ENCODE data around the gene ZFYVE28. TPM values are rescaled to one million over a fixed set of nuclear protein-coding genes. Genes with fewer than 3 reads are reported as not detected.
A peak's percentile ranks its signal among the peaks of the same experiment; 100 is the strongest.

Gene ZFYVE28
- total and polyA plus RNA-seq, 2 donors (not counting 1 experiment from before 2014, with no cell fraction given), result 5.8 to 12.1 TPM

DNA sequence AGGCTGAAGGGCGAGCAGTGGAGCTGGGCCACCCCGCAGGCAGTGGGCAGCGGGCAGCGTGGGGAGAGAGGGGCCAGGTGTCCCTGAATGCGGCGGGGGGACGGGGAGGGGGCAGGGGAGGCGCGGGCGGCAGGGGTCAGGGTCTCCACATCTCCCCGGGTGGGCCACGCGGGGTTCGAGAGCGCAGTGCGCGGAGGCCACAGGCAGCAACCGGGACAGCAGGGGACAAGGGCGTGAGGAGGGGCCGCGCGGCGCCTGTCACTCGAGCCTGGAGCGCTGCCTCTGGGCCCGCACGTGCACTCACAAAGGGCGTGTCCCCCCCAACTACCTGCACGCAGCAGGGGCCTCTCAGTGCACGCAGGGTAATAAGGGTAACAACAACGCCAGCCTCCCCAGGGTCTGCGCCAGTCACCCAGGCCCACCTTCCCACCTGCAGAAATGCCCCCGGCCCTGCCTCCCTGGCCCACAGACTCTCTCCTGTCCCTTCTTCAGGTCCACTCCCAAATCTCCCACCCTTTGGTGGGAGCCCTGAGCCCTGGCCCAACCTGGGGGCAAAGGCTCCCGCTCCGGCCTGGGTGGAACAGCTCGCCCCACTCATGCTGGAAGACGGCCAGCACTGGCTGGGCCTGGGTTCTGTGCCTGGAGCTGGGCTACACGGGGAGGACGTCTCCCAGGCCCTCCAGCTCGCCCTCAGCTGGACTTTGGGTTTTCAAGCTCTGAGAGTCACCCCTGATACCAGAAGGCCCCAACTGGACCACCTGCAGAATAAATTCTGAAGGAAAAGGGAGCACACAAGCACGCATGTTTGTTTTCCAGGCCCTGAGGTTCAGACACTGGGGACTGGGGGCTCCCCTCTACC is 53.2 kb downstream of the ZFYVE28 start:
- Mint-ChIP-seq H3K27ac (no peak overlapping the region), H3K4me1 (peaks cover 4% of the 10 kb centered on the region), H3K27me3 (no peaks in the 10 kb centered on the region), H3K4me3 (peak overlapping the region; percentile 67), H3K9me3 (ENCODE audit: insufficient read depth) (no peaks in the 10 kb centered on the region)
- WGBS (ENCODE audit: insufficient coverage), result 67% methylated on average over 40 of the region's 41 CpGs
- Histone ChIP-seq H3K4me2 (replicated peaks; ENCODE audit: low read depth, low read length, poor library complexity, severe bottlenecking) (peak overlapping the region; percentile 71), H3K4me3 (ENCODE audit: control extremely low read depth in 1 of 5, extremely low read depth in 1 of 5, insufficient read depth in 1 of 5, low read depth in 2 of 5, low read length in 4 of 5) (peak overlapping the region in 4 of 5 experiments; percentile 51 to 61 (median 56)), H3K27me3 (replicated peaks in 1 of 4; ENCODE audit: control extremely low read depth in 1 of 4, control insufficient read depth in 3 of 4, insufficient read depth in 4 of 4, low read length in 3 of 4) (no peaks in the 10 kb centered on the region), H3K4me1 (ENCODE audit: control insufficient read depth in 2 of 2, insufficient read depth in 2 of 2, low read length in 2 of 2) (peaks cover 7 to 8% of the 10 kb centered on the region in 2 donors), H3K79me2 (ENCODE audit: control insufficient read depth, insufficient read depth, low read length) (no peaks in the 10 kb centered on the region), H3K9ac (ENCODE audit: low read length) (peak overlapping the region; percentile 59), H3K9me3 (ENCODE audit: control extremely low read depth in 1 of 3, control insufficient read depth in 2 of 3, insufficient read depth in 1 of 3, low read length in 2 of 3) (peaks cover 0 to 10% (median 5%) of the 10 kb centered on the region in 3 donors), H3K36me3 (replicated peaks in 1 of 2; ENCODE audit: control extremely low read depth in 1 of 2, control insufficient read depth in 1 of 2, extremely low read depth in 1 of 2, insufficient read depth in 2 of 2, low read length in 1 of 2) (no peaks in the 10 kb centered on the region), H3K27ac (ENCODE audit: low read length in 2 of 2) (no peak overlapping the region), H2AFZ (ENCODE audit: insufficient read depth, low read depth, low read length, poor library complexity, severe bottlenecking) (peak overlapping the region; percentile 62), H4K20me1 (ENCODE audit: control insufficient read depth, insufficient read depth, low read length, poor library complexity, severe bottlenecking) (no peaks in the 10 kb centered on the region)
- ChIA-PET CTCF (interaction anchor here (0.8 to 1.0 kb wide), 3 partner anchors 11 to 146 kb away, joined by 3 to 4 read pairs (median 3); no protein-coding TSS in a partner anchor), POLR2A (no interaction called here)
- ATAC-seq (ENCODE audit: low read depth) (no peak), DNase-seq (no peak)
- intact Hi-C loops (cut with micrococcal nuclease), result no loop called here
- no peak for TF ChIP-seq CTCF (IDR thresholded peaks at IDR 0.05)

DNA sequence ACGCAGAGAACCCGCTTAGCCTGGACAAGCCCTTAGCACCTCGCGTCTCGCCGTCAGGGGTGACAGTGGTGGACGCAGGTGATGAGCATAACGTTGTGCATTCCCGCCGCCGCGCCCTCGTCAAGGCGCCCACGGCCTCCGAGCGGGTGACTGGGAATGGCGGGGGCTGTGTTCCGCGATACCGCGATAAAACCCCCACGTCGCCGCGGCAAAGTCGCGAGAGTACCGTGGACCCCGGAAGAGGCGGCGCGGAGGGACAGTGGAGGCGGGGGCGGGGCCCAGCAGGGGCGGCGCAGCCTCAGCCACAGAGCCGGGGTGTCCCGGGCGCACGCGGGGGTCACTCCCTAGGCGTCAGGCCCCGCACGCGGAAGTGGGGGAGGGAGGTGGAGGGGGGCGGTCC is 53.8 kb downstream of the ZFYVE28 start:
- POLR2A ChIA-PET, result no interaction called here
- WGBS (ENCODE audit: insufficient coverage), result 13% methylated on average over 47 of the region's 47 CpGs
- H3K9ac ChIP-seq (ENCODE audit: low read length), result peak overlapping the region; percentile 59
- H3K27ac ChIP-seq (ENCODE audit: low read length in 2 of 2), result peak overlapping the region in 1 of 2 donors; percentile 54
- H3K4me1 ChIP-seq (ENCODE audit: control insufficient read depth in 2 of 2, insufficient read depth in 2 of 2, low read length in 2 of 2), result peaks cover 7 to 8% of the 10 kb centered on the region in 2 donors
- H3K4me1 Mint-ChIP-seq, result peaks cover 4% of the 10 kb centered on the region
- peak overlapping the region; percentile 67 for H3K4me3 Mint-ChIP-seq
- peak overlapping the region; percentile 62 for H2AFZ ChIP-seq (ENCODE audit: insufficient read depth, low read depth, low read length, poor library complexity, severe bottlenecking)
- H3K9me3 ChIP-seq (ENCODE audit: control extremely low read depth in 1 of 3, control insufficient read depth in 2 of 3, insufficient read depth in 1 of 3, low read length in 2 of 3), result peaks cover 0 to 10% (median 5%) of the 10 kb centered on the region in 3 donors
- no peaks in the 10 kb centered on the region for H3K27me3 ChIP-seq (replicated peaks in 1 of 4; ENCODE audit: control extremely low read depth in 1 of 4, control insufficient read depth in 3 of 4, insufficient read depth in 4 of 4, low read length in 3 of 4)
- CTCF ChIA-PET, result interaction anchor here (1.0 kb wide), 1 partner anchor 145 kb away, joined by 4 read pairs; no protein-coding TSS in a partner anchor
- intact Hi-C loops (cut with micrococcal nuclease), result no loop called here
- H4K20me1 ChIP-seq (ENCODE audit: control insufficient read depth, insufficient read depth, low read length, poor library complexity, severe bottlenecking), result no peaks in the 10 kb centered on the region
- peak overlapping the region; percentile 71 for H3K4me2 ChIP-seq (replicated peaks; ENCODE audit: low read depth, low read length, poor library complexity, severe bottlenecking)
- ATAC-seq (ENCODE audit: low read depth), result peak; percentile 80
- no peaks in the 10 kb centered on the region for H3K27me3 Mint-ChIP-seq
- peak; percentile 57 for DNase-seq
- no peaks in the 10 kb centered on the region for H3K36me3 ChIP-seq (replicated peaks in 1 of 2; ENCODE audit: control extremely low read depth in 1 of 2, control insufficient read depth in 1 of 2, extremely low read depth in 1 of 2, insufficient read depth in 2 of 2, low read length in 1 of 2)
- peak overlapping the region; percentile 37 for H3K27ac Mint-ChIP-seq
- peak overlapping the region in 4 of 5 experiments; percentile 51 to 61 (median 56) for H3K4me3 ChIP-seq (ENCODE audit: control extremely low read depth in 1 of 5, extremely low read depth in 1 of 5, insufficient read depth in 1 of 5, low read depth in 2 of 5, low read length in 4 of 5)
- TF ChIP-seq EZH2 (IDR thresholded peaks at IDR 0.05; ENCODE audit: borderline replicate concordance, insufficient read depth, low read depth, low read length, poor library complexity, severe bottlenecking) (no peak), CTCF (IDR thresholded peaks at IDR 0.05) (no peak)
- no peaks in the 10 kb centered on the region for H3K9me3 Mint-ChIP-seq (ENCODE audit: insufficient read depth)
- no peaks in the 10 kb centered on the region for H3K79me2 ChIP-seq (ENCODE audit: control insufficient read depth, insufficient read depth, low read length)

Data from B cell (primary cell).